ENCODE results near the gene HNRNPA2B1. TPM values are rescaled to one million over a fixed set of nuclear protein-coding genes. Genes with fewer than 3 reads are reported as not detected.
"Not testable (repeated sequence)": the region's sequence is repeated elsewhere in the genome, so short reads cannot be mapped to it uniquely, and the experiment has no call there.

Gene HNRNPA2B1
- total RNA-seq, 1 donor from 2014 or later = 377 TPM

DNA sequence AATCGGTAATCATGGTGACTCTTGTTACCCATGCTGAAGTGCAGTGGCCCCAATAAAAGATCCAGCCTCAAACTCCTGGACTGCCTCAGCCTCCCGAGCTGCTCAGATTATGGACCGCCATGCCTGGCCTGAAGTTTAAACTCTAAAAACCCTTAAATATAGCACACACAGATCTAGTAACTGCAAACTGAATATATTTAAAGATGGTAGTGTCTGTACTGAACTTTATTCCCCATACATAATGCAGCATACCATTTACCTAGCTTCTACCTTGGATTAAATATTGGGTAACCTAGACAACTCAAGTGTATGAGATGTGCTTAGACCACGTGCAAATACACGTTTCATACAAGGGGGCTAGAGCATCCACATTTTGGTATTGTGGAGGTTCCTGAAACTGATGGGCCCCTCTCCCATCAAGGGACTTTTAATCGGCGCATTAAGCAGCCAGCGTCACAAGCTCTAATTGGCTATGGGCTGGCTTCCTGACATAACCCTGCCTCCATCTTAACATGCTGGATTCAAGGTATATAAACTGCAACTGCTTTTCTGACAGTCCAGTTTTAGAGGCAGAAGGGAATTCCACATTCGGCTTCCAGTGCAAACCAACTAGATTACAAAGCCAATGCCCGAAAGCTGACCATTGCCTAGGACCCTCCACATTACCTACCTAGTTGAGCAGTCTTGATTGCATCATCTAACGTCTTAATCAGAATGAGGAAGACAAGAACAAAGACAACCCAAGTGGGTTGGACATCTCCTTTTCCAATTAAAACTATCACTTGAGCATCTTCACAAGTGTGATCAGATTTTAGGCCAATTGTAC lies 13.0 kb downstream of the HNRNPA2B1 start:
- DNase-seq (ENCODE audit: low spot score) (no peak), ATAC-seq (no peak)
- intact Hi-C loops (cut with DNase I) = no loop called here

DNA sequence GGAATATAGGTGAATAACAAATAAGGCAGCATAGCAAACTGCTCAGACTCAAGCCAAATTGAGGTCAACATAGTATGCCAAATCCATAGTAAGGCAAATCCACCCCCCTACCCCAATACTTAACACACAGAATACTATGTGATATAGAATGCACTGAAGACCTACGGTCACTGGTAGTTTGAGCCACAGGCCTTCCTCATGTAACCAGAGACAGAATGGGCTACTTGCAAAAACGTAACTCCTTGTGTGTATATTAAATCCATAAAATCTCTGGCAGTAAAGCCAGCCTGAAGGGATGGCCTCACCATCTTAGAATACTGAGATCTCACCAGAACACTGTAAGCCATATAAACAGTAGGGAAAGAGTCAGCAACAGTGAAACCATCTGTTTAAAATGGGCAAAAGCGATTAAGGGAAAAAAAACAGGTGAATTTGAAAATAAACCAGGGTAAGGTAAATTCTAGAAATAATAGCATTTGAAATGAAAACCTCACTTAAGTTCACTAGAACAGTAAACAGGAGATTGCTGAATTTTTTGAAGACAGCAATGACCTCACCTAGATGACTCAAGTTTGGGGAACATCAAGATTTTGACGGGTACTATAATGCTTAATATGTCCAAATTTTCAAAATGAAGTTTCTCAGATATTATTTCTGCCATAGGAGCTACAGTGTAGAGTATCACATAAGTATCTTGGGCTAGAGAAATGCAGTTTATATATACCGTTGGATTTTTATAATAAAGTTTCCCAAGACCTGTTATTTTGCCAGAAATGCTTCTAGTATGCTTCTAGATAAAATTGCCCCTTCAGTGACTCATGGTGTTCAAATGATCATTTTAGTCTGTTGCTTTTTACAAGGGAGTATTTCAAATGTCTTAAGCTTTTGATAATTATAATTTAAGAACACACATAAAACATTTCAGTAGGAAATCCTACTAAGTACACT lies 13.9 kb downstream of the HNRNPA2B1 start:
- no peak for DNase-seq (ENCODE audit: low spot score)
- intact Hi-C loops (cut with DNase I) = no loop called here
- ATAC-seq = no peak

DNA sequence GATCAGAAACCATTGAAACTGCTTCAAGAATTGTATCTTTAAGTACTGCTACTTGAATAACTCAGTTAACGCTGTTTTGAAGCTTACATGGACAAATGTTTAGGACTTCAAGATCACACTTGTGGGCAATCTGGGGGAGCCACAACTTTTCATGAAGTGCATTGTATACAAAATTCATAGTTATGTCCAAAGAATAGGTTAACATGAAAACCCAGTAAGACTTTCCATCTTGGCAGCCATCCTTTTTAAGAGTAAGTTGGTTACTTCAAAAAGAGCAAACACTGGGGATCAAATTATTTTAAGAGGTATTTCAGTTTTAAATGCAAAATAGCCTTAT lies 14.7 kb downstream of the HNRNPA2B1 start:
- intact Hi-C loops (cut with DNase I) = no loop called here
- DNase-seq (ENCODE audit: low spot score) (no peak), ATAC-seq (no peak)

DNA sequence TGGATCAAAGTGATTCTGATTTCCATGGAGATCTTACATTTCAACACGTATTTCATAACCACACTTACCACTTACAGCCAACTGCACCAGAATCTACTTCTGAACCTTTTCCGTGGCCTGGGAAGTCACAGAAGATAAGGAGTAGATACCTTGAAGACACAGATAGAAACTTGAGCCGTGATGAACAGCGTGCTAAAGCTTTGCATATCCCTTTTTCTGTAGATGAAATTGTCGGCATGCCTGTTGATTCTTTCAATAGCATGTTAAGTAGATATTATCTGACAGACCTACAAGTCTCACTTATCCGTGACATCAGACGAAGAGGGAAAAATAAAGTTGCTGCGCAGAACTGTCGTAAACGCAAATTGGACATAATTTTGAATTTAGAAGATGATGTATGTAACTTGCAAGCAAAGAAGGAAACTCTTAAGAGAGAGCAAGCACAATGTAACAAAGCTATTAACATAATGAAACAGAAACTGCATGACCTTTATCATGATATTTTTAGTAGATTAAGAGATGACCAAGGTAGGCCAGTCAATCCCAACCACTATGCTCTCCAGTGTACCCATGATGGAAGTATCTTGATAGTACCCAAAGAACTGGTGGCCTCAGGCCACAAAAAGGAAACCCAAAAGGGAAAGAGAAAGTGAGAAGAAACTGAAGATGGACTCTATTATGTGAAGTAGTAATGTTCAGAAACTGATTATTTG lies 15.3 kb downstream of the HNRNPA2B1 start:
- DNase-seq (ENCODE audit: low spot score) = no peak
- intact Hi-C loops (cut with DNase I) = no loop called here
- no peak for ATAC-seq

DNA sequence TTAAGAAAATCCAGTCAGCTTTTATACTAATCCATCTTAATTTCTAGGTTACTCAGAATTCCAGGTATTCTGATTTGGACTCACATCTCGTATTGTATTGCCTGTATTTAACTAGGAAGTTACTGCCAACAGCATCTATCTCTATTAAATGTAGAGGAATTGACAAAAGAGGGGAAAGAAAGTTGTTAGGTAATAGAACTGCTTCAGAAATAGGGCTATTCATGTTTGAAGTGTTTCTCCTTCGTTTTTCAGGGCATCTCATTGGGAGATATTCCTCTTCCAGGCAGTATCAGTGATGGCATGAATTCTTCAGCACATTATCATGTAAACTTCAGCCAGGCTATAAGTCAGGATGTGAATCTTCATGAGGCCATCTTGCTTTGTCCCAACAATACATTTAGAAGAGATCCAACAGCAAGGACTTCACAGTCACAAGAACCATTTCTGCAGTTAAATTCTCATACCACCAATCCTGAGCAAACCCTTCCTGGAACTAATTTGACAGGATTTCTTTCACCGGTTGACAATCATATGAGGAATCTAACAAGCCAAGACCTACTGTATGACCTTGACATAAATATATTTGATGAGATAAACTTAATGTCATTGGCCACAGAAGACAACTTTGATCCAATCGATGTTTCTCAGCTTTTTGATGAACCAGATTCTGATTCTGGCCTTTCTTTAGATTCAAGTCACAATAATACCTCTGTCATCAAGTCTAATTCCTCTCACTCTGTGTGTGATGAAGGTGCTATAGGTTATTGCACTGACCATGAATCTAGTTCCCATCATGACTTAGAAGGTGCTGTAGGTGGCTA lies 16.1 kb downstream of the HNRNPA2B1 start:
- intact Hi-C loops (cut with DNase I); DNase-seq (ENCODE audit: low spot score); ATAC-seq: not testable (repeated sequence)

DNA sequence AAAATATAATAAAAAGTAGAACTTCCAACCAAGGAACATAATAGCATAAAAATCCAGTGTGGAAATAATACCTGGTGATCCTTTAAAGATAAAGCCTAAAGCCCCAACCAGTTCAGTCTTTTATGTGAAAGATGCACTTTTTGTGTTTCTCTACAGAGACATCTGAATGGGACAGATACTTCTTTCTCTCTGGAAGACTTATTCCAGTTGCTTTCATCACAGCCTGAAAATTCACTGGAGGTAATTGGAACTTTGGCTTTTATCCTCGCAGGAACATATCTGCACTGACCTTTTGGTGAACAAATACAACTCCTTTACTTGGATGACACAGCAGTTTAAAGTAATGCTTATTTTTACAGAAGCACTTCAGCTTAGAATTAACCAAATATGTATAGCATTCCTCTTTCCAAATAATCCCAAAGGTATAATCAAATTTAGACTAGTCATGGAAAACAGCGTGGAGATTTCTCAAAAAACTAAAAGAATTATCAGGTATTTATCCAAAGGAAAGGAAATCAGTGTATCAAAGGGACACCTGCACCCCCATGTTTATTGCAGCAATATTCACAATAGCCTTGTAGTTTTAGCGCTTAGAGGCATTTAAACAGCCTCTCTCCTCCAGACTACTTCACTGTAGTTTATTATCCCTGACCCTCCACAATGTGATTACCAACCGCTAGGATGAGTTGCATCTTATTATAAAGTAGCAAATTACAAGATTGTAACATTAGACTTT lies 16.8 kb downstream of the HNRNPA2B1 start:
- intact Hi-C loops (cut with DNase I) = no loop called here
- DNase-seq (ENCODE audit: low spot score) (no peak), ATAC-seq (peak; percentile 29)

DNA sequence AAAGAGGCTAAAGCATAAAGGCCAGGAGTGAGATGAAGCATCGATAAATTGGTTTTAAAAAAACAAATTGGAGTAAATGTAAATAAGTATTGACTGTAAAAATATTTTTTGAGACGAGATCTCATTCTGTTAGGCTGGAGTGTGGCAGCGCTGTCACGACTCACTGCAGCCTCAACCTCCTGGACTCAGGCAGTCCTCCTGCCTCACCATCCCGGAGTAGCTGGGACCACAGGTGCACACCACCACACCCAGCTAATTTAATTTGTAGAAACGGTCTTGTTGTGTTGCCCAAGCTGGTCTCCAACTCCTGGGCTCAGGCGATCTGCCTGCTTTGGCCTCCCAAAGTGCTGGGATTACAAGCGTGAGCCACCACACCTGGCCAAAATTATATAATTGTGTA lies 17.8 kb downstream of the HNRNPA2B1 start:
- ATAC-seq = no peak
- intact Hi-C loops (cut with DNase I) = no loop called here

DNA sequence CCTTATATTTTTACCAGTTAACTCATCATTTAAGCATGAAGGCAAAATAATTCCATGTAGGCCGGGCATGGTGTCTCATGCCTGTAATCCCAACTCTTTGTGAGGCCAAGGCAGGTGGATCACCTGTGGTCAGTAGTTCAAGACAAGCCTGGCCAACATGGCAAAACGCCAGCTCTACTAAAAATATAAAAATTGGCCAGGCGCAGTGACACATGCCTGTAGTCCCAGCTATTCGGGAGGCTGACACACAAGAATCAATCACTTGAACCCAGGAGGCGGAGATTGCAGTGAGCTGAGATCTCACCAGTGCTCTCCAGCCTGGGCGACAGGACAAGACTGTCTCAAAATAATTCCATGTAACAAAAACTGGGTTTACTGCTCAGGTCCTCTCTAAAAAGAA lies 18.3 kb downstream of the HNRNPA2B1 start:
- intact Hi-C loops (cut with DNase I) = no loop called here
- ATAC-seq = no peak
- DNase-seq (ENCODE audit: low spot score) = no peak

More for the DNA sequence above, 17.8 kb downstream of the HNRNPA2B1 start:
- no peak for DNase-seq (ENCODE audit: low spot score)

DNA sequence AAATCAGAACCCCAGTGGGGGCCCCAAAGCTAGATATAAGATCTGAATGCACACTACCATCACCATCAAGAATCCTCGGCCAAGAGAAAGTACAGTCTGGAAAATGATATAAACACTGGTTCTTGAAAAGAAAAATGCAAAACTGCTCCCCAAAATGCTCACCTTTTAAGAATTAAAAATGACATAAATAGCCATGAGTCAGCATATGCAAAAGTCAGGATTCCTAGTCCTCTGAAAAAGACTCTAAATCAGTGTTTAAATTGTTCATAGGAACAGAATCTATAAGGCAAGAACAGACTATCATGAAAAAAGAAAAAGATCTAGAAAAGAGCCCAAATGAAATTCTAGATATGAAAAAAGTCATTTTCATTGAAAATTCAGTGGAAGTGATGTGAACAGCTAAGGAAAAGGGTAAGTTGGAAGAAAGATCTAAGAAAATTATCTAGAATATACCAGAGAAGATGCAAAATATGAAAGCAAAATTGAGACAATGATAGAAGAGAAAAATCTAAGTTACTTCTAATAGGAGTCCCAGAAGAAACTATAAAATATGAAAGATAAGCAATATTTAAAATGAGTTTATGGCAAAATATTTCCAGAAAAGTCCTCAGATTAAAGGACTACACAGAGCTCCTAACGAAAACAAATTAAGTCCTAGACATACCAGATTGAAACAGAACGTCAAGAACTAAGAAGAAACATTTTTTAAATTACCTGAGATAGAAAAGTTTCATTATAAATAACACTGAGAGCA lies 18.9 kb downstream of the HNRNPA2B1 start:
- no peak for DNase-seq (ENCODE audit: low spot score)
- ATAC-seq = no peak
- intact Hi-C loops (cut with DNase I) = no loop called here

DNA sequence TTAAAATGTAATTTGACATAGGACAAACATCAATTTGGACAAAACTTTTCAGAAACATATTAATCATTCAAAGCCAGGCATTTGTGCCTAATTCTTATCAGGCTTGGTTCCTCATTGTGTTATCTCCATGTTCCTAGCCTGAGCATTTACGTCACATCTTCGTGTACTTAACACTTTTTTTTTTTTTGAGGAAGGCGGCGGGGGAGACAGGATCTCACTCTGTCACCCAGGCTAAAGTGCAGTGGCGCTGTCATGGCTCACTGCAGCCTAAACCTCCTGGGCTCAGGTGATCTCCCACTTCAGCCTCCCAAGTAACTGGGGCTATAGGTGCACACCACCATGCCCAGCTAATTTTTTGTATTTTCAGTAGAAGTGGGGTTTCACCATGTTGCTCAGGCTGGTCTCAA lies 19.8 kb downstream of the HNRNPA2B1 start:
- DNase-seq (ENCODE audit: low spot score) = no peak
- intact Hi-C loops (cut with DNase I) = no loop called here
- no peak for ATAC-seq

DNA sequence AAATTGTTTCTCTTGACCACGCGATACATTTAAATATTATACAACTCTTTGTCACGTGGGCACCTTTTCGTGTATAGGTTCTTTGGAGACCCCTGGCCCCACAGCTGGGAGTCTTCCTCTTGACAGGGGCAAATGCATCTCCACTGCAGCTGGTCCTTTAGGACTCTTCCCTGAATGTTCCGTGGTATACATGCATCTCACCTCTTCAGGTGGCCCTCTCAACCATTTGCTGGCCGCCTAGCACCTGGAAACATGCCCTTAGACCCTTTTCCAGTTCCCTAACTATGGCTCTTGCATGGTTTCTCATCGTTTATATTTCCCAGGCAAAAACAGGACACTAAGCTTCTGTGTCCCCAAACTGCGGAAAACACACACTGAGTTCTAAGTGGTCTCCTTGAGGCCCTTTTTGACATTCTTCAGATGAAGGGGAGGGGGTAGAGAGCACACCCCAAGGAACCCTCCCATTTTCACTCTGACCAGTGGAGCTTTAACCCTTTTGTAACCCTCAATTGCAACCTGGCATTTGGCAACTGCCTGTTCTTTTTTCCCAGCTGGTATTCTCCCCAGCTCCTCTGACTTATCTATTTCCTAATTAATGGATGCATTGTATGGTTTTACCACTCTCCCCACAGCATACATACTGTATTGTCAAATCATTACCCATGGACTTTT lies 20.6 kb downstream of the HNRNPA2B1 start:
- intact Hi-C loops (cut with DNase I) = no loop called here
- ATAC-seq = no peak

DNA sequence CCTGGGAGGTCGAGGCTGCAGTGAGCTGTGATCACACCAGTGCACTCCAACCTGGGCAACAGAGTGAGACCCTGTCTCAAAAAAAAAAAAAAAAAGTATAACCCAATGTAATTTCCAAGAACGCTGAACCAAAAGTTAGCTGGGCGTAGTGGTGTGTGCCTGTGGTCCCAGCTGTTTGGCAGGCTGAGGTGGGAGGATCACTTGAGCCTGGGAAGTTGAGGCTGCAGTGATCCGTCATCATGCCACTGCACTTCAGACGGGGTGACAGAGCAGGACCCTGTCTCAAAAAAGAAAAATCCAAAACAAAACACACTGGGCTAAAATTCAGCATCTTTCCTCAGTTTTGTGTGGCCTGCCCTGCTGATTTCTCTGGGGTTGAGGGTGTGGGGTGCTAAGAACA lies 21.1 kb downstream of the HNRNPA2B1 start:
- DNase-seq (ENCODE audit: low spot score) (no peak), ATAC-seq (no peak)
- intact Hi-C loops (cut with DNase I) = no loop called here

More for the DNA sequence above, 20.6 kb downstream of the HNRNPA2B1 start:
- no peak for DNase-seq (ENCODE audit: low spot score)

DNA sequence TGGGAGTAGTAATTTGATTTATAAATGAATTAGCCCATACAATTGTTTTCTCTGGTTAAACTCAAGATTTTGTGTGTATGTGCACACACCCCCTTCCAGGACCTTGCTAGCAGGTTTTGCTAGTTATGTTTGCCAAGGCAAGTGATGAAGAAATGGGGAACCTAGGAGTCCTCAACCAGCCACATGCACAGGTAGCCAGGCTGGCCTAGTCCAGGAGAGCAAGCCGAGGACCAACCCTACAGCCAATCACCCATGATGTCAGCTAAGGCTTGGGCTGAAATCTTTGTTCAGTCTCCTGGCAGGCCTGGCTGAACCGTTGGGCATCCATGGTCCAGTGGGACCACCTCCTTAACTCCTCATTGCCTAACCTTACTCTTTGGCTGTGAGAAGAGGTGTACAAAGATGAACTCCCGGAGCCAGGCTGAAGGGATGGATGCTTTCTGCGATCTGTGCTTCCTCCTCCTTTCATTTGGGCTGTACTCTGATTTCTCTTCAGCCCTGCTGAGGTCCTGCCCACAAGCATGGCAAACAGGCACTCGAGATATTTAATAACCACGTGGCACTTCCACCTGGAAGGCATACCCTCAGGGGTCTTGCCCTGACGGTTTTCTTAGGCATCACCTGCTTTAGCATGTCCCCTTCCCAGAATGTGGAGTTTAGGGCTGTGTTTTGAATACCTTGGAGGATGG lies 22.1 kb downstream of the HNRNPA2B1 start:
- ATAC-seq = no peak
- no peak for DNase-seq (ENCODE audit: low spot score)

DNA sequence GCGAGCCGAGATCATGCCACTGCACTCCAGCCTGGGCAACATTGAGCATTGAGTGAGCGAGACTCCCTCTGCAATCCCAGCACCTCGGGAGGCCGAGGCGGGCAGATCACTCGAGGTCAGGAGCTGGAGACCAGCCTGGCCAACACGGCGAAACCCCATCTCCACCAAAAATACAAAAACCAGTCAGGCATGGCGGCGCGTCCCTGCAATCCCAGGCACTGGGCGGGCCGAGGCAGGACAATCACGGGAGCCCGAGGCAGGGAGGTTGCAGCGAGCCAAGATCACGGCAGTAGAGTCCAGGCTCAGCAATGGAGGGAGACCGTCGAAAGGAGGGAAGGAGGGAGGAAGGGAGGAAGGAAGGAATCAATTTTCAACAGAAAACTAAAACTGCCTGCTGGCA lies 23.3 kb downstream of the HNRNPA2B1 start:
- intact Hi-C loops (cut with DNase I); ATAC-seq: not testable (repeated sequence)

More for the DNA sequence above, 22.1 kb downstream of the HNRNPA2B1 start:
- intact Hi-C loops (cut with DNase I) = no loop called here

DNA sequence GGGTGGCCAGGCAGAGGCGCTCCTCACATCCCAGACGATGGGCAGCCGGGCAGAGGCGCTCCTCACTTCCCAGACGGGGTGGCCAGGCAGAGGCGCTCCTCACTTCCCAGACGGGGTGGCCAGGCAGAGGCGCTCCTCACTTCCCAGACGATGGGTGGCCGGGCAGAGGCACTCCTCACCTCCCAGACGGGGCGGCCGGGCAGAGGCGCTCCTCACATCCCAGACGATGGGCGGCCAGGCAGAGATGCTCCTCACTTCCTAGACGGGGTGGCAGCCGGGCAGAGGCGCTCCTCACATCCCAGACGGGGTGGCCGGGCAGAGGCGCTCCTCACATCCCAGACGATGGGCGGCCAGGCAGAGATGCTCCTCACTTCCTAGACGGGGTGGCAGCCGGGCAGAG lies 23.9 kb downstream of the HNRNPA2B1 start:
- ATAC-seq; DNase-seq (ENCODE audit: low spot score); intact Hi-C loops (cut with DNase I): not testable (repeated sequence)

More for the DNA sequence above, 23.3 kb downstream of the HNRNPA2B1 start:
- DNase-seq (ENCODE audit: low spot score) = not testable (repeated sequence)

DNA sequence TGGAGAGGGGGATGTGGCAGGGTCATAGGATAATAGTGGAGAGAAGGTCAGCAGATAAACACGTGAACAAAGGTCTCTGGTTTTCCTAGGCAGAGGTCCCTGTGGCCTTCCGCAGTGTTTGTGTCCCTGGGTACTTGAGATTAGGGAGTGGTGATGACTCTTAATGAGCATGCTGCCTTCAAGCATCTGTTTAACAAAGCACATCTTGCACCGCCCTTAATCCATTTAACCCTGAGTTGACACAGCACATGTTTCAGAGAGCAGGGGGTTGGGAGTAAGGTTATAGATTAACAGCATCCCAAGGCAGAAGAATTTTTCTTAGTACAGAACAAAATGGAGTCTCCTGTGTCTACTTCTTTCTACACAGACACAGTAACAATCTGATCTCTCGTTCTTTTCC lies 24.6 kb downstream of the HNRNPA2B1 start:
- intact Hi-C loops (cut with DNase I) = not testable (repeated sequence)

More for the DNA sequence above, 24.6 kb downstream of the HNRNPA2B1 start:
- not testable (repeated sequence) for ATAC-seq; DNase-seq (ENCODE audit: low spot score)

All from sciatic nerve (tissue), 2 donors.